Testis (tissue), 3 donors: ENCODE measurements around the gene TMEM101. TPM values are rescaled to one million over a fixed set of nuclear protein-coding genes. Genes with fewer than 3 reads are reported as not detected.
"Not testable (repeated sequence)": the region's sequence is repeated elsewhere in the genome, so short reads cannot be mapped to it uniquely, and the experiment has no call there.

Source experiments
- DNase-seq: peaks from one replicate; pipeline ENCODE4 v3.0.0-alpha.2; 2019
- H3K27ac ChIP-seq, 2 donors: fragments of 200-600 bp; sonication (generic); one replicate each; pipeline ENCODE4 v1.5.1; 2019
- H3K27me3 ChIP-seq: fragments of 200-600 bp; sonication (generic); one replicate; pipeline ENCODE4 v1.5.1; 2019
- H3K36me3 ChIP-seq: fragments of 200-600 bp; sonication (generic); one replicate; pipeline ENCODE4 v1.5.1; 2017; ENCODE audit warnings: low read depth; ENCODE audit errors: missing control alignments
- H3K4me1 ChIP-seq: fragments of 200-600 bp; sonication (generic); one replicate; pipeline ENCODE4 v1.5.1; 2019
- H3K4me3 ChIP-seq, 2 donors: fragments of 200-600 bp; sonication (generic); one replicate each; pipeline ENCODE4 v1.5.1; 2017 to 2019
- H3K9me3 ChIP-seq: fragments of 200-600 bp; sonication (generic); one replicate; pipeline ENCODE4 v1.5.1; 2017
- CTCF ChIP-seq, 3 experiments: fragments of 450-650 bp in 2 of 3; fragments of 200-600 bp in 1 of 3; sonication (generic) in 1 of 3; IDR thresholded peaks; one replicate each; pipeline ENCODE4 v1.5.1; 2016 to 2019; ENCODE audit warnings: antibody characterized with exemption in 3 of 3, mild to moderate bottlenecking in 2 of 3, moderate library complexity in 1 of 3
- POLR2A ChIP-seq: fragments of 450-650 bp; IDR thresholded peaks from one replicate; pipeline ENCODE4 v1.6.1; 2017; ENCODE audit warnings: antibody characterized with exemption, mild to moderate bottlenecking, moderate library complexity
- WGBS, 2 donors: methylation state at CpG; one replicate each; pipeline ENCODE4 v1.1.5; 2018; 5-methylcytosine and 5-hydroxymethylcytosine counted together
- intact Hi-C: fragments of 100-400 bp; cut with DNase I; formaldehyde crosslinking; loops from one replicate; pipeline ENCODE4 v1.15.1; 2023; ENCODE audit warnings: low total_unique reads
- polyA plus RNA-seq: library from polyadenylated mRNA; stranded (reverse); fragments of 350-450 nt; fragmentation: Illumina TruSeq; extraction: RNeasy Lipid Tissue Mini Kit (QIAGEN cat#74804); gene quantifications from one replicate; pipeline ENCODE4 v1.2.3, GENCODE V29; 2014; ENCODE audit warnings: low read depth, low replicate concordance; ENCODE audit not compliant: insufficient read depth
- total RNA-seq, 2 donors: library from RNA; depleted of rRNA; stranded (reverse); fragments of >200 nt; gene quantifications; one replicate each; pipeline ENCODE4 v1.2.3, GENCODE V29; 2016

The TMEM101 gene
- total and polyA plus RNA-seq, 3 donors from 2014 or later, result 38.4 to 63.3 (median 51.1) TPM

- intact Hi-C loops, result no loop called here
- Histone ChIP-seq H3K4me1 (no peaks in the 10 kb centered on the region), H3K9me3 (no peaks in the 10 kb centered on the region), H3K27me3 (no peaks in the 10 kb centered on the region), H3K36me3 (no peaks in the 10 kb centered on the region), H3K27ac (no peak overlapping the region), H3K4me3 (no peak overlapping the region)
- 85% methylated on average over 5 of the region's 6 CpGs; no CpG with 5 or more reads in 1 of the 2 donors for WGBS, 2 donors
- DNase-seq, result no peak
- TF ChIP-seq CTCF (IDR thresholded peaks at IDR 0.05), result no peak
These were observed 9.5 kb upstream of the TMEM101 start for GRCh38 chr17:44024271-44024663.

- Histone ChIP-seq H3K9me3 (no peaks in the 10 kb centered on the region), H3K36me3 (no peaks in the 10 kb centered on the region), H3K4me1 (no peaks in the 10 kb centered on the region), H3K27me3 (no peaks in the 10 kb centered on the region), H3K27ac (no peak overlapping the region), H3K4me3 (no peak overlapping the region)
- intact Hi-C loops, result no loop called here
- DNase-seq, result no peak
- 90 to 93% methylated on average over 18 to 22 of the region's 22 CpGs for WGBS, 2 donors
- TF ChIP-seq POLR2A, result no peak
- TF ChIP-seq CTCF (IDR thresholded peaks at IDR 0.05), result no peak
These were observed 8.9 kb upstream of the TMEM101 start for GRCh38 chr17:44023545-44024270.

GRCh38 chr17:44022246-44022645 lies 7.5 kb upstream of the TMEM101 start:
- H3K36me3 ChIP-seq, result no peaks in the 10 kb centered on the region
- H3K4me1 ChIP-seq, result no peaks in the 10 kb centered on the region
- H3K27ac ChIP-seq, result no peak overlapping the region
- 88 to 100% methylated on average over 2 of the region's 2 CpGs for WGBS, 2 donors
- intact Hi-C loops, result no loop called here
- H3K9me3 ChIP-seq, result no peaks in the 10 kb centered on the region
- no peaks in the 10 kb centered on the region for H3K27me3 ChIP-seq
- no peak for DNase-seq
- TF ChIP-seq POLR2A (no peak), CTCF (IDR thresholded peaks at IDR 0.05) (no peak)
- H3K4me3 ChIP-seq, result no peak overlapping the region

GRCh38 chr17:44021227-44021626 lies 6.5 kb upstream of the TMEM101 start:
- WGBS, 2 donors, result 94 to 95% methylated on average over 7 of the region's 7 CpGs
- H3K9me3 ChIP-seq, H3K27ac ChIP-seq, H3K4me3 ChIP-seq, DNase-seq, H3K4me1 ChIP-seq, H3K36me3 ChIP-seq, H3K27me3 ChIP-seq, intact Hi-C loops: not testable (repeated sequence)

DNA sequence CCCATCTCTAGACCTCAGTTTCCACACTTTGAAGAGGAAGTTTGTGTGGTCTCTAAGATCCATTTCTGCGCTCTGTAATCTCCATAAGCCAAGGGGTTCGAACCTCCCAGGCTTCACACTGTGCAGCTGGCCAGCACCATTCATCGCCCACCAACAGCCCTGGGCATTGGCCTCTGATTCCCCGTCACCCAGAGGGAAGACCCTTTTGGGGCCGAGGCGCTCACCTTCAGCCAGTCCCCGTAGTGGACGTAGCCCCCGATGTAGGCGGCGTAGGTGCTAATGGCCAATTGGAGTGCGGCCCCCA lies 678 bp downstream of the TMEM101 start:
- Histone ChIP-seq H3K9me3 (no peaks in the 10 kb centered on the region), H3K27ac (peak overlapping the region; percentile 49 to 73), H3K27me3 (no peaks in the 10 kb centered on the region), H3K4me3 (peak overlapping the region; percentile 60 to 88), H3K4me1 (peaks cover 9% of the 10 kb centered on the region), H3K36me3 (no peaks in the 10 kb centered on the region)
- TF ChIP-seq POLR2A (no peak), CTCF (IDR thresholded peaks at IDR 0.05) (no peak)
- 7 to 17% methylated on average over 4 to 12 of the region's 12 CpGs for WGBS, 2 donors
- no peak for DNase-seq
- intact Hi-C loops, result no loop called here
